MM.1S (cell line): ENCODE data around the gene TANK.

Source experiments
- DNase-seq: peaks from one replicate; pipeline ENCODE4 v3.0.0-alpha.2; 2015
- H2AFZ ChIP-seq: fragments of 300-600 bp; sonication (generic); 2 replicates; pipeline ENCODE4 v1.6.0; 2016; ENCODE audit warnings: antibody characterized with exemption, low read length
- H3F3A ChIP-seq: fragments of 300-600 bp; sonication (generic); 2 replicates; pipeline ENCODE4 v1.6.1; 2016; ENCODE audit warnings: mild to moderate bottlenecking, antibody characterized with exemption, low read length, moderate library complexity, mixed read lengths; ENCODE audit not compliant: insufficient read depth
- H3K27ac ChIP-seq: fragments of 300-600 bp; sonication (generic); 2 replicates; pipeline ENCODE4 v1.5.1; 2016; ENCODE audit warnings: mild to moderate bottlenecking, low read length
- H3K27me3 ChIP-seq: fragments of 300-600 bp; sonication (generic); replicated peaks from 2 replicates; pipeline ENCODE4 v1.6.0; 2016; ENCODE audit warnings: low read length; ENCODE audit not compliant: insufficient read depth
- H3K36me3 ChIP-seq: fragments of 300-600 bp; sonication (generic); replicated peaks from 2 replicates; pipeline ENCODE4 v1.6.1; 2016; ENCODE audit warnings: mild to moderate bottlenecking, low read length, mixed read lengths; ENCODE audit not compliant: insufficient read depth
- H3K4me1 ChIP-seq: fragments of 300-600 bp; sonication (generic); 2 replicates; pipeline ENCODE4 v1.6.1; 2016; ENCODE audit warnings: low read length, mixed read lengths
- H3K4me2 ChIP-seq: fragments of 300-600 bp; sonication (generic); 2 replicates; pipeline ENCODE4 v1.6.0; 2016; ENCODE audit warnings: low read depth, low read length
- H3K4me3 ChIP-seq: fragments of 300-600 bp; sonication (generic); 2 replicates; pipeline ENCODE4 v1.5.1; 2016; ENCODE audit warnings: low read length, mixed read lengths
- H3K79me2 ChIP-seq: fragments of 300-600 bp; sonication (generic); 2 replicates; pipeline ENCODE4 v1.6.1; 2016; ENCODE audit warnings: mixed run types, low read length, mixed read lengths
- H3K9ac ChIP-seq: fragments of 300-600 bp; sonication (generic); 2 replicates; pipeline ENCODE4 v1.6.1; 2016; ENCODE audit warnings: low read length, mixed read lengths
- H3K9me2 ChIP-seq: fragments of 300-600 bp; sonication (generic); replicated peaks from 2 replicates; pipeline ENCODE4 v1.6.1; 2016; ENCODE audit warnings: mild to moderate bottlenecking, low read length, mixed read lengths; ENCODE audit not compliant: insufficient read depth
- H3K9me3 ChIP-seq: fragments of 300-600 bp; sonication (generic); replicated peaks from 2 replicates; pipeline ENCODE4 v1.6.1; 2016; ENCODE audit warnings: mild to moderate bottlenecking, low read length, mixed read lengths; ENCODE audit not compliant: insufficient read depth
- H4K20me1 ChIP-seq: fragments of 300-600 bp; sonication (generic); 2 replicates; pipeline ENCODE4 v1.6.1; 2016; ENCODE audit warnings: mild to moderate bottlenecking, low read length, moderate library complexity, mixed read lengths; ENCODE audit not compliant: insufficient read depth
- EZH2phosphoT487 ChIP-seq: fragments of 300-600 bp; sonication (generic); IDR thresholded peaks from 2 replicates; pipeline ENCODE4 v1.6.1; 2018; ENCODE audit warnings: antibody characterized with exemption, low read length

TANK gene

DNA sequence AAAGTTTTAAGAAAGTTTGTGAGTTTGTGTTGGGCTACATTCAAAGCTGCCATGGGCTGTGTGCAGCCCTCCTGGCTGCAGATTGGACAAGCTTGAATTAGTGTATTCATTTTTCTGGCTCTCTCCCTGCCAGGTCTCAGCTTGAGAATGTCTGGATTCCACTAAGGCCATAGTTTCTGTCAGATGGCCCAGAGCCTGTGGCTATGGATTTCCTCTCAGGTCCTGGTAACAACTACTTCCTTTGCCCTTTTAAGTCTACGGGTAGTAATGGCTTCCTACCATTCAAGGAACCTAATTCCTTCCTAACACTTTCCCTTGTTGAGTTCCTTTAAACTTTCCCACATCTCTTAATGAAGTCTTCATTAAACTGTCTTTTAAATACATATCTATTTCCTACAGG is 123.7 kb downstream of the TANK start:
- Histone ChIP-seq H2AFZ (no peak overlapping the region), H3K4me3 (no peak overlapping the region), H3K9me2 (no peaks in the 10 kb centered on the region), H3F3A (no peaks in the 10 kb centered on the region), H3K4me2 (no peak overlapping the region), H3K36me3 (no peaks in the 10 kb centered on the region), H3K27me3 (no peaks in the 10 kb centered on the region), H3K9ac (no peak overlapping the region), H3K9me3 (no peaks in the 10 kb centered on the region), H3K79me2 (no peaks in the 10 kb centered on the region), H4K20me1 (no peaks in the 10 kb centered on the region), H3K4me1 (no peaks in the 10 kb centered on the region), H3K27ac (no peak overlapping the region)
- no peak for TF ChIP-seq EZH2phosphoT487
- no peak for DNase-seq
